Measurements from ENCODE around the gene RARB. TPM values are rescaled to one million over a fixed set of nuclear protein-coding genes. Genes with fewer than 3 reads are reported as not detected.

Gene RARB
- total RNA-seq, 1 experiment from 2014 or later = 2.5 TPM

GRCh38 chr3:25386686-25387255 lies 41.3 kb upstream of the RARB start:
- H3K4me3 ChIP-seq (ENCODE audit: low read depth, low read length) = no peak overlapping the region
- no peak overlapping the region for H3K27ac Mint-ChIP-seq (ENCODE audit: unreplicated experiment)

GRCh38 chr3:25390605-25391004 lies 37.5 kb upstream of the RARB start:
- H3K4me1 Mint-ChIP-seq (ENCODE audit: low read depth, unreplicated experiment) = no peaks in the 10 kb centered on the region
- ChIA-PET CTCF (no interaction called here), POLR2A (no interaction called here)
- BruUV-seq (replicated peaks) = no TSS peak
- peaks cover 19% of the 10 kb centered on the region for H3K9me3 Mint-ChIP-seq (ENCODE audit: unreplicated experiment)
- Histone ChIP-seq H3K27me3 (replicated peaks; ENCODE audit: control insufficient read depth, insufficient read depth, low read length) (no peaks in the 10 kb centered on the region), H3K36me3 (ENCODE audit: control insufficient read depth, insufficient read depth, low read length) (no peaks in the 10 kb centered on the region), H3K4me3 (ENCODE audit: low read depth, low read length) (no peak overlapping the region), H3K4me1 (no peaks in the 10 kb centered on the region), H3K9me3 (0 out of 2 replicates have a peak, but pooled peaks cover 3% of the 10 kb centered on the region)
- H3K27me3 Mint-ChIP-seq (ENCODE audit: insufficient read depth, unreplicated experiment) = no peaks in the 10 kb centered on the region
- no peak for DNase-seq
- no peak for TF ChIP-seq CTCF (IDR thresholded peaks at IDR 0.05; ENCODE audit: insufficient read depth in 1 of 2, low read depth in 1 of 2, low read length in 1 of 2, severe bottlenecking in 1 of 2, unreplicated experiment in 1 of 2)
- no peak overlapping the region for H3K27ac Mint-ChIP-seq (ENCODE audit: unreplicated experiment)
- intact Hi-C loops (cut with micrococcal nuclease; ENCODE audit: unreplicated experiment) = no loop called here
- H3K4me3 Mint-ChIP-seq (ENCODE audit: unreplicated experiment) = no peak overlapping the region
- H3K36me3 Mint-ChIP-seq (ENCODE audit: insufficient read depth, unreplicated experiment) = no peaks in the 10 kb centered on the region

More at GRCh38 chr3:25386686-25387255, 41.3 kb upstream of the RARB start:
- CTCF ChIA-PET = no interaction called here
- intact Hi-C loops (cut with micrococcal nuclease; ENCODE audit: unreplicated experiment) = no loop called here
- H3K36me3 Mint-ChIP-seq (ENCODE audit: insufficient read depth, unreplicated experiment) = no peaks in the 10 kb centered on the region
- H3K4me1 Mint-ChIP-seq (ENCODE audit: low read depth, unreplicated experiment) = no peaks in the 10 kb centered on the region
- no peaks in the 10 kb centered on the region for H3K4me1 ChIP-seq
- no peak for DNase-seq
- H3K9me3 ChIP-seq = no peaks in the 10 kb centered on the region
- H3K4me3 Mint-ChIP-seq (ENCODE audit: unreplicated experiment) = no peak overlapping the region
- no peaks in the 10 kb centered on the region for H3K9me3 Mint-ChIP-seq (ENCODE audit: unreplicated experiment)
- no TSS peak for BruUV-seq (replicated peaks)
- POLR2A ChIA-PET = no interaction called here
- no peaks in the 10 kb centered on the region for H3K27me3 Mint-ChIP-seq (ENCODE audit: insufficient read depth, unreplicated experiment)
- H3K36me3 ChIP-seq (ENCODE audit: control insufficient read depth, insufficient read depth, low read length) = no peaks in the 10 kb centered on the region
- no peak for TF ChIP-seq CTCF (IDR thresholded peaks at IDR 0.05; ENCODE audit: insufficient read depth in 1 of 2, low read depth in 1 of 2, low read length in 1 of 2, severe bottlenecking in 1 of 2, unreplicated experiment in 1 of 2)
- H3K27me3 ChIP-seq (replicated peaks; ENCODE audit: control insufficient read depth, insufficient read depth, low read length) = no peaks in the 10 kb centered on the region

- H3K4me1 Mint-ChIP-seq (ENCODE audit: low read depth, unreplicated experiment) = peaks cover 14% of the 10 kb centered on the region
- Histone ChIP-seq H3K27me3 (replicated peaks; ENCODE audit: control insufficient read depth, insufficient read depth, low read length) (no peaks in the 10 kb centered on the region), H3K9me3 (peaks cover 3% of the 10 kb centered on the region; the same call in 1 of the 2 replicates), H3K36me3 (ENCODE audit: control insufficient read depth, insufficient read depth, low read length) (no peaks in the 10 kb centered on the region), H3K4me3 (ENCODE audit: low read depth, low read length) (no peak overlapping the region), H3K4me1 (peaks cover 21% of the 10 kb centered on the region)
- intact Hi-C loops (cut with micrococcal nuclease; ENCODE audit: unreplicated experiment) = no loop called here
- ChIA-PET CTCF (no interaction called here), POLR2A (no interaction called here)
- TF ChIP-seq CTCF (IDR thresholded peaks at IDR 0.05; ENCODE audit: insufficient read depth in 1 of 2, low read depth in 1 of 2, low read length in 1 of 2, severe bottlenecking in 1 of 2, unreplicated experiment in 1 of 2) = no peak
- no peak overlapping the region for H3K4me3 Mint-ChIP-seq (ENCODE audit: unreplicated experiment)
- no TSS peak for BruUV-seq (replicated peaks)
- H3K36me3 Mint-ChIP-seq (ENCODE audit: insufficient read depth, unreplicated experiment) = no peaks in the 10 kb centered on the region
- DNase-seq = no peak
- H3K9me3 Mint-ChIP-seq (ENCODE audit: unreplicated experiment) = peaks cover 19% of the 10 kb centered on the region
- no peaks in the 10 kb centered on the region for H3K27me3 Mint-ChIP-seq (ENCODE audit: insufficient read depth, unreplicated experiment)
- peak overlapping the region; percentile 91 for H3K27ac Mint-ChIP-seq (ENCODE audit: unreplicated experiment)
Observed at GRCh38 chr3:25396251-25396650, 31.8 kb upstream of the RARB start.

Data from Caco-2 (cell line).